Progenitor cell of endocrine pancreas (in vitro differentiated cells): ENCODE results near the gene RNASE7. TPM values are rescaled to one million over a fixed set of nuclear protein-coding genes. Genes with fewer than 3 reads are reported as not detected.
A peak's percentile ranks its signal among the peaks of the same experiment; 100 is the strongest.

Experiments
- DNase-seq: peaks from one replicate; pipeline ENCODE4 v3.0.0; 2021; ENCODE audit warnings: low spot score; ENCODE audit not compliant: unreplicated experiment
- H3K27ac Mint-ChIP-seq: 2 replicates; pipeline ENCODE4 v1.8.0; 2021; ENCODE audit warnings: mild to moderate bottlenecking, moderate library complexity, mixed read lengths
- H3K27me3 Mint-ChIP-seq: 2 replicates; pipeline ENCODE4 v1.8.0; 2021; ENCODE audit warnings: mixed read lengths
- H3K36me3 Mint-ChIP-seq: 2 replicates; pipeline ENCODE4 v1.8.0; 2022; ENCODE audit warnings: mixed read lengths; ENCODE audit not compliant: insufficient read depth
- H3K4me1 Mint-ChIP-seq: 2 replicates; pipeline ENCODE4 v1.8.0; 2021; ENCODE audit warnings: low read depth, mixed read lengths
- H3K4me3 Mint-ChIP-seq: 2 replicates; pipeline ENCODE4 v1.8.0; 2021; ENCODE audit warnings: low read depth, mild to moderate bottlenecking, moderate library complexity, mixed read lengths
- H3K9me3 Mint-ChIP-seq: 2 replicates; pipeline ENCODE4 v1.8.0; 2021; ENCODE audit warnings: low read depth, mixed read lengths
- total RNA-seq: library from RNA; stranded (reverse); gene quantifications from 2 replicates; pipeline ENCODE4 v1.2.1, GENCODE V29; 2021
- TF ChIP-seq, protein P1 (sequence below): fragments of 200-600 bp; sonication (generic); IDR thresholded peaks from one replicate; pipeline ENCODE4 v1.5.0; 2021; ENCODE audit warnings: antibody characterized with exemption, mild to moderate bottlenecking; ENCODE audit not compliant: unreplicated experiment

Gene RNASE7
- total RNA-seq, 1 donor from 2014 or later, result not detected

DNA sequence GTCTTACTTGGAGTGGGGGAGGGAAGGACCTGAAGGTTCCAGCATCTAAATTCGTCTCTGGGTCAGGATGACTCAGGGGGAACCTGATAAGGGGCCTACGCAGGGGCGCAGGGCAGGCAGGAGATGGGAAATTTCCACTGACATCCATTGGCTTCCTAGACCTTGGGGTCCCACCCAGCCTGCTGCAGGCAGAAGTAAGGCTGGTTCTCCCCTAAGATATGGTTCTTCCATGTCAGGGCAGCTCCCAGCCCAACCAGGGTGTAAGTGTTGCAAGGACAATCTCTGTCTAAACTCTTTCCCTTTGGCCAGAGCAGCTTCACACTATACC is 15.2 kb upstream of the RNASE7 start:
- Mint-ChIP-seq H3K4me1 (peaks cover 24% of the 10 kb centered on the region), H3K9me3 (no peaks in the 10 kb centered on the region), H3K27ac (no peak overlapping the region), H3K36me3 (no peaks in the 10 kb centered on the region), H3K4me3 (peak overlapping the region; percentile 31), H3K27me3 (peaks cover 14% of the 10 kb centered on the region)
- no peak for DNase-seq
- TF ChIP-seq, protein P1, sequence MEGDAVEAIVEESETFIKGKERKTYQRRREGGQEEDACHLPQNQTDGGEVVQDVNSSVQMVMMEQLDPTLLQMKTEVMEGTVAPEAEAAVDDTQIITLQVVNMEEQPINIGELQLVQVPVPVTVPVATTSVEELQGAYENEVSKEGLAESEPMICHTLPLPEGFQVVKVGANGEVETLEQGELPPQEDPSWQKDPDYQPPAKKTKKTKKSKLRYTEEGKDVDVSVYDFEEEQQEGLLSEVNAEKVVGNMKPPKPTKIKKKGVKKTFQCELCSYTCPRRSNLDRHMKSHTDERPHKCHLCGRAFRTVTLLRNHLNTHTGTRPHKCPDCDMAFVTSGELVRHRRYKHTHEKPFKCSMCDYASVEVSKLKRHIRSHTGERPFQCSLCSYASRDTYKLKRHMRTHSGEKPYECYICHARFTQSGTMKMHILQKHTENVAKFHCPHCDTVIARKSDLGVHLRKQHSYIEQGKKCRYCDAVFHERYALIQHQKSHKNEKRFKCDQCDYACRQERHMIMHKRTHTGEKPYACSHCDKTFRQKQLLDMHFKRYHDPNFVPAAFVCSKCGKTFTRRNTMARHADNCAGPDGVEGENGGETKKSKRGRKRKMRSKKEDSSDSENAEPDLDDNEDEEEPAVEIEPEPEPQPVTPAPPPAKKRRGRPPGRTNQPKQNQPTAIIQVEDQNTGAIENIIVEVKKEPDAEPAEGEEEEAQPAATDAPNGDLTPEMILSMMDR, result no peak

DNA sequence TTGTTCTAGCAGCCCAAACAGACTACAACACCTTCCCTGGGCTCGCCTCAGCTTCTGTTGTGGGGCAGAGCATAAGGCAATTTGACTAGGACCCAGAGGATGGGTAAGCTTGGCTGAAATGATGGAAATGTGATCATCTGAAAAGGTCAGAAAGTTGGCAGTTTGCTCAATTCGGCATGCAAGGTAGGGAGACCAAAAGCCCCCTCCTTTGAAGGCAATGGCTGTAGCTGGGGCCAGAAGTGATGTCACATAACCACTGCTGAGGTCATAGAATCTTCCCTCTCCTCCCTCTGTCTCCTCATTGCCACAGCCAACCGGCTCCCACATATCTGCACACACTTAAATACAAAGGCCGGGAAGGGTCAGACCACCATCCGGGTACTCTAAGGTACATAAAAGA is 12.2 kb upstream of the RNASE7 start, which contains the start of gene TPPP2:
Gene TPPP2 (plus strand): TSS at position 301 of the 400 bp plus-strand sequence. CDS start 365 bp downstream, outside the sequence.
- TF ChIP-seq, protein P1, result no peak
- peaks cover 15% of the 10 kb centered on the region for H3K27me3 Mint-ChIP-seq
- no peak within 1 kb of the TSS for H3K27ac Mint-ChIP-seq
- H3K4me3 Mint-ChIP-seq, result no peak within 1 kb of the TSS
- no peaks in the 10 kb centered on the region for H3K36me3 Mint-ChIP-seq
- no peak for DNase-seq
- H3K4me1 Mint-ChIP-seq, result peaks cover 10% of the 10 kb centered on the region
- no peaks in the 10 kb centered on the region for H3K9me3 Mint-ChIP-seq

DNA sequence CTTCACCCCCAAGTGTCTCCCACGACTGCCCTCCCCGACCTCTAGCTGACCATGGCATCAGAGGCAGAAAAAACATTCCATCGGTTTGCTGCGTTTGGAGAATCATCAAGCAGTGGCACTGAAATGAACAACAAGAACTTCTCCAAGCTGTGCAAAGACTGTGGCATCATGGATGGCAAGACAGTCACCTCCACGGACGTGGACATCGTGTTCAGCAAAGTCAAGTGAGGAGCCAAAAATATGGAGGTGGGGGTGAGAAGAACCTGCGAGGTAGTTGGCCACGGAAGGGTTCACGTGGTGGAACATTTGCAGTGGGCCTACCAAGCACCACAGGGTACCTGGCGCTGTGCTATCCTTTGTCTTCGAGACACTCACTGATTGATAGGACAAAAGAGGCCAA is 11.6 kb upstream of the RNASE7 start:
- no peak overlapping the region for H3K4me3 Mint-ChIP-seq
- DNase-seq, result no peak

DNA sequence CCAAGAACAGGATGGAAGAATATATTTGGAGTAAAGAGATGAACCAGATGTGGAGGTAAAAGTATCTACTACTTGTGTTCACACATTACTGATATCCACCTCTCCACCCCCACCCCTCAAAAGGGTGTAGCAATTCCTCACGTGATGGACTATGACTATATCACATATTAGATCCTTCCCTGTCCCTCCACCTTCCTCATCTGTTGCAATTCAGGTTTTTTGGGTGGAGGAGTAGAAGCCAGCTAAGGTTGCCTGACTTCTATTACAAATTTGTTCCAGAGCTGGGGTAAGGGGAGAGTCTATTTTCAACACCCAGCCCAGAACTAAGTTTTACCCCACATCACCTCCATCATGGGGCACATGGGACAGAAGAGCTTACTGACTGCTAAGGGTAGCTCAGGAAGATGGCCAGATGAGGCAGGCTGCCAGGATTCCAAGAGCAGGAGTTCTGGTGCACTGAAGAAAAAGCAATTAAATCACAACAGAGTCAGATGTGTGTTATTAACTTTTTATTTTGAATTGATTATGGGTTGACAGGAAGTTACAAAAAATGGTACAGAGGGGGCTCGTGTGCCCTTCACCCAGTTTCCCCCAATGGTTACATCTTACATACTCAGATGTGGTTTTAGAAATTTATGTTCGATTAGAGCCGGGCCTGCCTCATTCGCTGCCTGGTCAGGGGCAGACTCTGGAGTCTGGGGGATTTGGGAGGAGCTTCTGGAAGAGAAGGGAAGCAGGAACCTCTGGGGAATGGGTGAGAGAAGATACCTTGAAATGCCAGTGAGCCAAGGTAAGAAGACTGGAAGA is 9.6 kb upstream of the RNASE7 start:
- Mint-ChIP-seq H3K4me3 (no peak overlapping the region), H3K9me3 (no peaks in the 10 kb centered on the region), H3K4me1 (no peaks in the 10 kb centered on the region), H3K27ac (no peak overlapping the region), H3K27me3 (peaks cover 18% of the 10 kb centered on the region), H3K36me3 (no peaks in the 10 kb centered on the region)
- TF ChIP-seq, protein P1, result no peak
- DNase-seq, result no peak

More for the DNA sequence above, 11.6 kb upstream of the RNASE7 start:
- no peak overlapping the region for H3K27ac Mint-ChIP-seq
- TF ChIP-seq, protein P1, result no peak
- H3K27me3 Mint-ChIP-seq, result peaks cover 18% of the 10 kb centered on the region
- H3K9me3 Mint-ChIP-seq, result no peaks in the 10 kb centered on the region
- H3K36me3 Mint-ChIP-seq, result no peaks in the 10 kb centered on the region
- peaks cover 10% of the 10 kb centered on the region for H3K4me1 Mint-ChIP-seq

DNA sequence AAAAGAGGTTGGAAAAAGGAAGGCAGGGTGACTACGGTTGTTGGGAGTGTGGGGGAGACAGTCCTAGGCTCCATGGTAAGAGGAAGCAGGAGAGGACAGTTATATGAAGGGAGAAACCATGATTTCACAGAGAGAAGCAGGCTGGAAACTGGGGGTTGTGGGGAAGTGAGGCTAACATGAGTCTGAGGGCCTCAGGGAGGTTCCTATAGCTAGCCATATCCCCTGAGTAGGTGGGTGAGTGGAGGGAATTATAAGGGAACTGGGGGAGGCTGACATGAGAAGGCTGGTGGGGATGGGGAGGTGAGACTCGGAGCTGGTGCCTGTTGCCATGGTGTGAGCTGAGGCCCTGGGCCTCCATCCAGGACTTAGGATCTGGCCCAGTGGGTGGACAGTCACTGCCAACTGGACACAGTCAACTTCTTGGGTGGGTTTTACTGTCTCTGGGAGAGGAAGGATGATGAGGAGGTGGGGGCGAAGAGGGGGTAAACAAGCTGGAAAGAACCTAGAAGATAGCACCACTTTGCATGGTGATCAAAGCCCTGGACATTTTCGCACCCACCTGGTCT is 8.9 kb upstream of the RNASE7 start:
- no peak for DNase-seq
- Mint-ChIP-seq H3K27ac (no peak overlapping the region), H3K4me3 (no peak overlapping the region), H3K4me1 (peaks cover 2% of the 10 kb centered on the region), H3K36me3 (no peaks in the 10 kb centered on the region), H3K27me3 (peaks cover 18% of the 10 kb centered on the region), H3K9me3 (no peaks in the 10 kb centered on the region)
- TF ChIP-seq, protein P1, result no peak
